GM19043 (cell line): Measurements from ENCODE around the gene JAZF1.

Experiments used
- ATAC-seq: cut with Tn5 transposase; IDR thresholded peaks from one replicate; pipeline ENCODE4 v1.9.1; 2021; ENCODE audit warnings: low read depth; ENCODE audit not compliant: unreplicated experiment

Gene JAZF1

DNA sequence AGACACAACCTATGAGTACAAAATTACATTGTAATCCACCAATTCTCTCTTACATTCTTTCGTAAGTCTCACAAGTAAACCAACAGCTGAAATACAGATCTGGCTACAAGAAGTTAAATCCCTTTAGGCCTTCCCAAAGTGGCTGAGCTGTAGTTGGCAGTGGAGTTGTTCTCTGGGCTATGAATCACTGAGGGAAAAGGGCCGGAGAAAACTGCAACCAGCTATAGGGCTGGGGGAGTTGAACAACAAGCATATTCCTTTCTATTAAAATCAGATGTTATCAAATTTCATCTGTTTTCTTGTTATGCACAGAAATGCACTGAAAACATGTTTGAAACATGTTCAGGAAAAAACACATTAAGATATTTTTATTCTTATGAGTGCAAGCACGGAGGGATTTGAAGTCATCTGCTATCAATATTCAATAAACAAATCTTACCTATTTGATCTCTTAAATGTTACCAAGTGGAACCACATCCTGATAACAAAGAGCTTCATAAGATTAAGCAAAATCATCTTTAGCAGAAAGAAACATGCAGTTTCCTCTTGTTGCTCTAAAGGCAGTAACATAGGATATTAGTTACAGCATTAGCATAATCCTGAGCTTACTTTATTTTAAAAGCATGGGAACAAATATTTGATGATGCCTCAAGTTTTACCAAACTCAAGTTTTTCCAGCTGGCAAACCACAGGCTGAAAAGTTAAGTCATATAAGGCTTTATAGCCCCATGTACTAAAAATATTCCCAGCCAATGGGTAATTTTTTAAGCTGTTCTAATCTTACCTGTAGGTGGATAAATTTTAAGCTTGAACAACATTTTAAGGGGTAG, 227.9 kb downstream of the JAZF1 start:
- ATAC-seq: no peak

DNA sequence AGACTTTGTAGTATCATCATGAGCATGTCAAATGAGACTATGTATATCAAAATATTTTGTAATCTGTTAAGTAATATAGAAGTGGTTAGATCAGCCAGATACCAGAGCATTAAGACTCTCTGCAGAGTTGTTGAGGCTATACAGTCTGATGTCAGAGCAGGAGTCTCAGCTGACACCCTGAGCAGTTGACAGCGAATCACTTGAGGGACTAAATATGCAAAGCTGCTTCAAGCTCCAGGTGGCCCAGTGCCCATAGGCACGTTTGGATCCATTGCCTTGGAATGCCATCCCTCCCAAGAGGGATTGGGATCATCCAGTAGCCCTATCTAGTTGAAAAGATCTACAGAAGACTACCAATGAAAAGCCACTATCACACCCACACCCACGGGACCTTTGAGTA, 230.5 kb downstream of the JAZF1 start:
- no peak for ATAC-seq

DNA sequence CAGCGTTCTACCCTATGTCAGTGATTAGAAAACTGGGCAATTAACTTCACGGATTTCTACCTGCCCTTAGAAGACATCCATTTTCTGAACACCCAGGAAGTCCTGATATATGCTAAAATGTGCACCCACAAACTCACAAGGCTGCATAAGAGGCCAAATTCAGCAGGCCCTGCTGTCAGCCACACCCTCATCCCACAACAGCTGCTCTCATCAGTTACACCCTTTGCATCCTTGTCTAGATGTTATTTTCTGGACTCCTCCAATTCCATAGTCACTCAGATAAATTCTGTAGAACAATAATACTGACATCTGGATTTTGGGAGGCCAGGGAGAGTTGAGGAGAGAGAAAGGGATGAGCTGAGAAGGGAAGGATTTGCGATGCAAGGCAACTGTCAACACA, 231.7 kb downstream of the JAZF1 start:
- ATAC-seq: no peak

DNA sequence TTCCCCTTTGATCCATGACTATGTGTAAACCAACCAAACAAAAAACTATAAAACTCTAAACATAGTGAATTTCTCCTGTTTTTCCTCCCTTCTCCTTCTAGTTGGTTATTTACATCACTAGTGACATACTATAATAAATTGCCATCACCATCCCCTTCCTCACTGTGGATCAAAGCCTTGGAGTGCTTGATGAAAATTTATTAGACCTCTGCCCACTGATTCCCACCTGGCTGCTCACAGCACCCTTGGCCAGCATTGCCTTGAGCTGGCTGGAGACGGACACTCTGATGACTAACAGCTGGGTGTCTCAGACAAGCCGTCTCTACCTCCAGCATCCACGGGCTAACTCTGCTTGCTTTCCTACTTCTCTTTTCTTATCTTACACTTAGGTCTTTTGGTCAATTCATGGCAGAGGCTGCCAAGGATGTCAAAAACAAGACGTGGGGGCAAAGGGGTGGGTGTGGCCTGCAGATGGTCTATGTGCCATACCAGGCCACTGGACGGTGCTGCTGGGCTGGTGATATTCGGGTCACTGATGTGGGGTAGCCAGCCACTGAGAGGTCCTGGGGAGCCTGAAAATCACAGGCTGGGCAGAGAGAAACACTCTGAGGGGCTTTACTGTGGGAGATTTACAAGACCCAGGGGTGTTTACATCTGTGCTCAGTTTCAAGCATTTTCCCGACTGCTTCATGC, 232.9 kb downstream of the JAZF1 start:
- ATAC-seq: no peak

DNA sequence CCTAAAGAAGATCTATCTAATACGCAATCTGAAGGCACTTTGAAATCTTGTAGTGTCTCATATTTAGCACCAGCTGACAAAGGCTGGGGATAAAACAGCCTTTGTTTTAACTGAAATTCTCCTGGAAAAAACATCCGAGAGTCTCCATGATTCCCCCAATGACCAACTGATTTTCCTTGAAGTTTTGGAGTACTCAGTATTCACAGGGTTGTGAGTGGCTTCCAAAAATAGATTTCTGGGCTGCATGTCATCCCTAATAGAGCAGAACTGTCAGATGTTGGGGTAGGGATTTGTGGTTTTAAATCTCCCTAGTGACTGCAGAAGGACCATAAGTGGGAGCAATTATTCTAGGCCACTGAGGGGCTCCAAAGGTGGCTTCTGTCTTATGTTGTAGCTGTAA, 234.2 kb downstream of the JAZF1 start:
- ATAC-seq: no peak

DNA sequence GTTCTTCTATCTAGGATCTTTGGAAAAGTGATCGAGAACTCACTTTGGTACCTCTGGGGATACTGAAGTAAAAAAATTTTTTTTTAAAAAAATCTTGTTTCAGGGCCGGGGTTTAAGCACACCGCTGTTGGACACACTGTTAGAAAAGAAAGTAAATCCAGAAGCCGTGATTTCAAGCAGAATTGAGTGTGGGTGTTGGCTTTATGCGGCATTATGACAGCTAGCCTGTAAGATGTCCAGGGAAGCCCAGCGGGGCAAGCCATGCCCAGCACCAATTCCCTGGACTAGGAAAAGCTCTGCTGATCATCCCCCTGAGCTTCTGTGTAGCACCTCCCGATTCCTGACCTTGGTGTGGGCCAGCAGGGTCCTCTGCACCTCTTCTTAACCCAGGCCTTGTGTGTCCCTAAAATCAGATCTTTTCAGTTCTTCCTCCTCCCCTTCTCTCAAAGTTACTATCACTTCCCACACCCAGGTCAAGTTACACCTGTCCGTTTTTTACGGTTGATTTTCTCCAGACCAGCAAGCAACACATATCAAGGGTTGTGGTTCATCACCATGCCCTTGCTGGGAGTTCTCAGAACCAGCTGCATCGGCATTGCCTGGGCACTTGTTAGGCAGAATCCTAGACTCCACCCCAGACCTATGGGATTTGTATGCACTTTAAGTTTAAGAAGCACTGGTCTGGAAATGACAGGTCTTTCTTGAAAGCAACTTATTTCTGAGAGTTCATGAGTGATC, 235.4 kb downstream of the JAZF1 start:
- no peak for ATAC-seq

DNA sequence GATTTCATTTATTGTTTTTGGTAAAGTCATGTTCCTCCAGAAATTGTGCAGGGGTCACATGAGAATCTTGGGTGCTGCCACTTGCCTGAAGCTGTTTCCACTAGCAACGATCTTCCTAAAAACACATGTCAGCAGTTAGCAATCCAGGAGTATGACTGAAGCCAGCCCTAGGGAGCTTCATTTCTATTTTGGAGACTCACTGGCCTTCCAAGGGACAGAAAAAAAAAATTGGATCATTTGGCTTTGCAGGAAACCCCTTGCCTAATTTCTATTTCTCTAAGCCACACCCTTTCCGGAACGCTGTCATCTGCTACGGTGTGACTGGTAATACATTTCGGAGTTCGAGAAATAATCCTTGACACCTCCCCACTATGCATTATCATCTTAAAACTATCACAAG, 236.0 kb downstream of the JAZF1 start:
- no peak for ATAC-seq

DNA sequence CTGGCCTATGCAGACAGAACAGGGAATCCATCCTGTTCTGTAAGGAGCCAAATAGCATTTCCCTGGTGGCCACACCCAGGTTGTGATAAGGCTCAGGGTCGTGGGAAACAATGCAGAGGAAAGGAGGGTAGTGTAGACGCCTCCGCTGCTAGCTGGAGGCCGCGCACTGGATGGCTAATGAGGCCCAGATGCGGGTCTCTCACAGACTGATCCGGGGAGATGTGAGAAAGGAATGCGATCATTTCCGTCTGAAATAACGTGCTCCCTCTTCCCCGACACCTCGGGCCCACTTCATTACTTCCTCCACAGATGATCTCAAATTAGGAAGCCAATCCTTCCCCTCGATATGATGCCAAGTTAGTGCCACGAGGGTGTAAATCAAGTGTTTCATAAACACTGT, 237.4 kb downstream of the JAZF1 start:
- no peak for ATAC-seq

DNA sequence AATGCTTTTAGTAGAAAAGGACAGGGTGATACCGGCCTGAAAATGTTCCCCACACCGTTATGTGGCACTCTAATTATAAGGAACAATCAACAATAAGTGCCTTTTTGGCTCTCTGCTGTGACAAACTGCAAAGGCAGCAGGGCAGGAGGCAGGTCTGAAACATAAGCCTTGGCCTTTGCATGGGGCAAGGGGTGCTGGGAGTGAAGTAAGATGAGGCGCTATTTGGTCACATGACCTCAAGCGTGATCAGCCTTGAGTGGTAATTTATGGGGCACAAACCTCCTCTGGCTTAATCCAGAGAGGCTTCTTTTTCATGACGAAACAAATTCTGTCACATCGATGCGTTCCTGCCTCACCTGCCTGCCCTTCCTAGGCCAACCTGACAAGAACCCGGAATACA, 237.9 kb downstream of the JAZF1 start:
- no peak for ATAC-seq

DNA sequence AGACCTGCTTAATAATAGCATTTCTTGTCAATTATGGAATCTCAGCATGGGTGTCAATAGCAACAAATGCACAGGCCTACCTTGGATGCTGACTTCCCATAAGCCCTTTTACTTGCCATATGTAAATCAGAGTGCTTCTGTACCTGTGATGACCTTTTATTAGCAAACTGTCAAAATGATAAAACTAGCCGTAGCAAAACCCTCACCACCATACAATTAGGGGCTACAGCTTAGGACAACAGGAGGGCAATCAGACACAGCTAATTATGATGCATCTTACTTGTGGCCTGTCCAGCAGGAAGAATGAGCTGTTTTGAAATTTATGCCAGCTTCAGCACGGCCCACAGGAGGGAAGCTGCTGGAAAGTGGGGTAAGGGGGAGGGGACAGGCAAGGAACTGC, 239.1 kb downstream of the JAZF1 start:
- no peak for ATAC-seq

DNA sequence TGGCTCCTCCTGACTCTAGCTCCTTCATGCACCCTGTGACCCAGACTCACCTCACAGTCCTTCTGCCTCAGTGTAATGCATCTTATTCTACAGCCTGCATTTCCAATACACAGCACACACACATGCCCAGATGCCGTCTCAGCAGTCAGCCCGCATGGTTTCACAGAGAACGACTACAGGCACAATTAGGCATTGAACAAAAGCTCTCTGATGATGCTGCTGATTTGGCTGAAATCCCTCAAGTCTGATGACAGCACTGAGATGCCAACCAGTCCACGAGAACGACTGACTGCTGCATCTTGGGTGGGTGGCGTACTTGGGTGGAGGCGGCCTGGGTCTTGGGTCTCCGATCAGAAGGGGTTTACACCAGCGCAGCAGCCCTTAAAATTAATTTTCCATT, 240.3 kb downstream of the JAZF1 start:
- no peak for ATAC-seq

DNA sequence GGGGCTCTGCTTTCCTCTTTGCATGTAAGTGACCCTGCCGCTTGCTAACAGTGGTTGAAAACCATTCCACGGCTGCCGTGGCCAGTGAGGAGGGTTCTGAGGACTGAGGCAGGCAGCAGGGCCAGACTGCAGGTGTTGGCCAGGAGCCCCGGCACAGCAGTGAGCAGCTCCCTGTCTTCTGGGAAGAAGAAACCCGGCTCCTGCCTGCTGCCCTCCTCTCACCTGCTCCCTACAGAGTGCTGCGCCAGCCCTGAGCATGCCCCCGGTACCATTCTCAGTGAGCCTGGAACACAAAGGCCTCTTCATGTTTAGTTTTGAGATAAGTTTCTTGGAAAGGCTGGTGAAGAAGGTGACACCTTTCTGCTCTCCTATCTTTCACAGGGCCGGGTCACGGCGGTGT, 240.7 kb downstream of the JAZF1 start:
- ATAC-seq: no peak

DNA sequence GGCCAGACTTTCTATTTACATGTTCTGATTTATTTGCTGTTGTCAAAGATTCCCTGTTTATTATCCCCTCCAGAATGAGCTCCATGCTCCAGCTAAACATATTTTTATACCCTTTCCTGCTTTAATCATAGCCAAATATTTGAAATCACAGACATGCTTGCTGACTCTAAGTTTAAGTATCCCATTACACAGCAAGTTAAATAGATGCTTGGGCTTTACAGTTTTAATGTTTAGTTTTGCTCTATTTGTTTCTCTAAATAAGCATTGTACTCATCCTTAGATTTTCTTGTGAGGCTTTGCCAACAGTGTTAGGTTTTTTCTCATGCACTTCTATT, 243.9 kb downstream of the JAZF1 start:
- ATAC-seq: no peak

DNA sequence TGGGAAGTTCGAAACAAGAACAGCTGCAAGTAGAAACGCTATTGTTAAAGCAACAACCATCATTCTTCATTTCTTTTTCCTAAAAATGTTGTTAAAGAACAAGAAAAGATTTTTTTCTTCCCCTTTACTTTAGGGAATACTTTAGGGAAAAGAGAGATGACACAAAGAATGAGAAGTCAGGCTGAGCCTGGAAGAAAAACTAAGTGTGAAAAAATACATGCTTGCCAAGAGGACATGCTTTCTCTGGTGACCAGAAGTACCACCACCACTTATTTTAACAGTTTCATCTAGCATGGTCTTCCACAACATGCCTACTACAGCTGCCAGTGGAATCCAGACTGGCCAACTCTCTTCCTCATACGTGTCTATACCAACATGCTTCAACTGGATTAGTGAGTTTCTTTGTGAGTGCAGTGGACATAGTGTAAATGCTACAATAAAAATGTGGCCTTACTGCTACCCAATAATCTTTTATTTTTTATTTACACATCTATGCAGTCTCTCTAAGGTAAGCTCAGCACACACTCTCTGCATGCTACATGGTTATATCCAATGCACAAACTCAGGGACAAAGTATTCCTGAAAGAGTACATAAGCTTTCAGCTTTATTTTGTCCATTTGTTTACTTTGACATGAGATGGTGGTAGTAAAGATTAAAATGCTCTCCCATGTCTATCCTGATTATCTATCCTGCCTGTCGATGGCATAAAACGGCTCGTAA, 244.4 kb downstream of the JAZF1 start:
- ATAC-seq: no peak

DNA sequence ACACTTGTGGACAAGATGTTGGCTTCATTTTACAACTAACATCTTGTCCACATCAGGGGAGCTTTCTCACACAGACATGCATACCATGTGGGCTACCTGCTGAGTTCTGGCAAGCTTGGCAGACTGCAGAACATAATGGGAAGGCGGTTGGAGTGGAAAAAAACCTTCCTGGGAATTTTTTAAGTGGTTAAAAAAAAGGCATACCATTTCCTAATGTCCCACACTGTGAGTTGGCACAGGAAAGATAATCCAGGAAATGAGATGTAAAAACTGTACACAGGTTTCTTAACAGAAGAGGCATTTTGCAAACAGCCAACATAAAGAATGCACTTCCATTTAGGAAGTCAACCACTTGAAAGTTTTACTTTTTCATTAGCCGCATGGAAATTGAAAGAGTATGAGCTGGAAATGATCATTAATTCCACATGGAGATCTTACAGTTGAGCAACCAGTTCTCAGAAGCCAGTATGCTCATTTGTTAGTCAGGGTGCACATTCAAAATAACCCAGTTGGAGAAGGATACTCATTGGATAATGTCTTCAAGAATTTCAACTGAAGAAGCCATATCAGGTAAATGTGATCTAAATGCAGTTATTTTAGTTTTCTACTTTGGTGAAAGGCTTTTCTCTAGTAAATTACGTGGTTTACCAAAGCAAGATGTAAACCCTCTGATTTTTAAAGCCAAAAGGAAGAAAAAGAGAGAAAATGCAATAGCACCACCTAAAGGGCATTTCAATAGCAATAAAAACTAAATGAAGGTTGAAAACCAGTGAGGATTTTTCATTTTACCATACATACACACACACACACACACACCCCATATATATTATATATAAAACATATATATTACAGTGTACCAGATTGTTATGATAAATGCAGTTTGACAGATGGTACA, 246.7 kb downstream of the JAZF1 start:
- no peak for ATAC-seq

DNA sequence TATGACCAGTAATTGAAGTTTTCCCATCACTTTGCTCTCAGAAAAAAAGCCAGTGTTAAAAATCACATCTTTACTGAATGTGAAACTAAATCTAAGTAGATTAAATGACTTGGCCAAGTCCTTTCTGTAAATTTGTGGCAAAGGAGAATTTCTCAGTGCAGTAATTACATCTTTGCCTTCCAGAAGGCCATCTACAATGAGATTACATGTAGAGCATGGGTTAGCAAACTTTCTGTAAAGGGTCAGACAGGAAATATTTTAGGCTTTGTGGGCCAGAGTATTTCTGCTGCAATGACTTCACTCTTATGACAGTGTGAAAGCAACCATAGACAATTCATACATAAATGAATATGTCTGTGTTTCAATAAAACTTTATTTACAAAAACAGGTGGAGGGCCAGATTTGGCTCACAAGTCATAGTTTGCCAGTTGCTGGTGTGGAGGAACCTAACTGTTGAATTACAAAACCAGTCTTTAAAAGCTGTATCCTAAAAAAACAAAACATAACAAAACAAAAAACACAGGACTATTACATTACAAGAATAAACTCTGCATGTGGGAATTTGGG, 249.6 kb downstream of the JAZF1 start:
- no peak for ATAC-seq

DNA sequence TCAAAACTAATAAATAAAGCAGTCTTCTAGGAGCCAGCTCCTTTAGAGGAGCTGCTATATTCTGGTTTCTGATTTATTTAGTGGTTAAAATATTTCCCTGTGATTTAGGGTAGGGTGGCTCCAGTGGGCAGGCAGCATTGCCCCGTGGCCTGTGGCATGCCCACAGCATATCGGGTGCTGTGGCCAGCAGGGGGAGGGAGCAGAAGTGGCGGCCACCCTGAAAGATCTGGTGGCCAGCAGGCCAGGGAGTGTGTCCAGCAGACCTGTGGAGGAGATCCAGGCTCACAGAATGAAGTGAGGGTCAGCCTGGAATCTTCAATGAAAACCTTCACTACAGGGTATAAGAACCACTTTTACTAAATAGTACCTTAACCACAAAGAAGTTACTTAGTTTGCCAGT, 251.5 kb downstream of the JAZF1 start:
- ATAC-seq: no peak

DNA sequence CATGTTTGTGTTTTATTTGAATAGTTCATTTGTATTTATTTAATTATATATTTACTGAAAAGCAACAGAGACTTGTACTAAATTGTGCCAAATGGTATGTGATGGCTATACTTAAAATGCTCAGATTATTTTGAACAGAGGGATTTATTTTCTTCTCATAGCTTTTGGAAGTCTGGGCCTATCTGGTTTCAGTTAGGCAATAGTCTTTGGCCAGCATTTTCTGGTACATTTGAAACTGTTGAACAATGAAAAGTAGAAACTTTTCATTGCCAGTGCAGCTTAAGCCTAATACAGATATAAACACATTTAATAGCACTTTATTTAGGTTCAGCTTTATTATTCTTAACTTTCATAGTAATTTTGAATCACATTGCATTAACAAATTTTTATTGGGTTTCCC, 252.6 kb downstream of the JAZF1 start:
- ATAC-seq: no peak

DNA sequence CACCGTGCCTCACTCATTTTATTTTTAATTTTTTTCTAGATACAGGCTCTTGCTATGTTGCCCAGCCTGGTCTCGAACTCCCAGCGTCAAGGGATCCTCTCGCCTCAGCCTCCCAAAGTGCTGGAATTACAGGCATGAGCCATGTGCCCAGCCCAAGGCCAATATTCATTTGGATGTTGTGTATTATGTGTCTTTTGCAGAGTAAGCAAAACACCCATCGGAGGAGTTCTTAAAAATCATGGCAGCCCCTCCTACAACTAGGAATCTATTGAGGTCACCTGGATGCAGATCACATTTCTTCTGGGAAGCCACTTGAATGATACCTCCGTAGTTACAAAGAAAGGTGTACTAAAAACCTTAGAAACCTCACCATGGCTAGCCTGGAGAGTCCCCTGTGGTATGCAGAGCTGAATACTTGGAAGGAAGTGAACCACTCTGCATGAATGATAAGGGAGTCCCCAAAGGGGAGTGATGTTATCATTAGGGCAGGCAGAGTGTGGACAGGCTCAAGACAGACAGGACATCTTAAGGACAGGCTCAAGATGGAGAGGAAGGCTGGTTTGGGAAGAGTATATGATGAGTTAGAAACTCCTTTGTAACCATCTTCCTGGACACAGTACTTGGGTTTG, 254.9 kb downstream of the JAZF1 start:
- no peak for ATAC-seq
